Measurements from ENCODE around the gene RPRD1B. TPM values are rescaled to one million over a fixed set of nuclear protein-coding genes. Genes with fewer than 3 reads are reported as not detected.

RPRD1B gene
- total and polyA plus RNA-seq, 2 of the 13 experiments (the other 11 are each of a cell fraction or from before 2014, with no cell fraction given) = 31.1 to 41.5 TPM

DNA sequence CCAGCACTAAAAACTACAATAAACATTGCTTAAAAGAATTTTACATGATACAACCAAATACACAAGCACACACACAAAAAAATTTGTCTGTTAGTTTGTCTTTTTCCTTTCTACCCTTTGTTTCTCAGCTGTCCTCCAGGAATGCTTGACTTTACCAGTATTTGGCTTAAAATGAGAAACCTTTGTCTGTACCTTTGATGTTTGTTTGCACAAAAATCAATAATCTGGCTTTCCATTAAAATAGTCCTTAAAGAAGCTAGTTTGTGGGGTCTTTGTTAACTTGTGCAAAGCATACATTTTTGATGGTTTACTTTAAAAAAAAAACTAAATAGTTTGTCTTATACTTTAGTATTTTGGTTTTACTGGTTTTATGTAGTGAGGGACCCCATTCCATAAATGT, 49.3 kb downstream of the RPRD1B start (continued):
- TF ChIP-seq MED1 (CRISPR knock-in tag; IDR thresholded peaks at IDR 0.05) (peak; percentile 61; the same call in 1 of the 2 replicates), TARDBP (CRISPR knock-in tag; IDR thresholded peaks at IDR 0.05) (peak; percentile 46; the same call in 1 of the 2 replicates), PTBP1 (IDR thresholded peaks at IDR 0.05; ENCODE audit: low read depth, low read length, poor library complexity, severe bottlenecking) (no peak), SAP130 (CRISPR knock-in tag; IDR thresholded peaks at IDR 0.05; ENCODE audit: low read depth) (peak; percentile 73), ZFP37 (CRISPR knock-in tag; IDR thresholded peaks at IDR 0.05; ENCODE audit: borderline replicate concordance) (no peak), DMAP1 (CRISPR knock-in tag; IDR thresholded peaks at IDR 0.05) (0 out of 2 replicates have a peak, but pooled peaks have one; percentile 51), ZBTB7A (CRISPR knock-in tag; IDR thresholded peaks at IDR 0.05) (no peak), RAD51 (IDR thresholded peaks at IDR 0.05; ENCODE audit: borderline replicate concordance) (no peak), ZFP36 (IDR thresholded peaks at IDR 0.05; ENCODE audit: borderline replicate concordance, low read depth, low read length, partially characterized antibody) (no peak), ZNF569 (CRISPR knock-in tag; IDR thresholded peaks at IDR 0.05; ENCODE audit: borderline replicate concordance) (no peak), NONO (IDR thresholded peaks at IDR 0.05) (no peak), NONO (CRISPR knock-in tag; conservative IDR thresholded peaks at IDR 0.05) (peak; percentile 73), MIER3 (CRISPR knock-in tag; IDR thresholded peaks at IDR 0.05; ENCODE audit: borderline replicate concordance) (peak; percentile 58; the same call in 1 of the 2 replicates), GPN1 (CRISPR knock-in tag; IDR thresholded peaks at IDR 0.05; ENCODE audit: borderline replicate concordance) (no peak), ZNF841 (CRISPR knock-in tag; IDR thresholded peaks at IDR 0.05; ENCODE audit: borderline replicate concordance) (no peak)
- TF ChIP-seq, protein P1, sequence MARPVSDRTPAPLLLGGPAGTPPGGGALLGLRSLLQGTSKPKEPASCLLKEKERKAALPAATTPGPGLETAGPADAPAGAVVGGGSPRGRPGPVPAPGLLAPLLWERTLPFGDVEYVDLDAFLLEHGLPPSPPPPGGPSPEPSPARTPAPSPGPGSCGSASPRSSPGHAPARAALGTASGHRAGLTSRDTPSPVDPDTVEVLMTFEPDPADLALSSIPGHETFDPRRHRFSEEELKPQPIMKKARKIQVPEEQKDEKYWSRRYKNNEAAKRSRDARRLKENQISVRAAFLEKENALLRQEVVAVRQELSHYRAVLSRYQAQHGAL (CRISPR knock-in tag; IDR thresholded peaks at IDR 0.05; ENCODE audit: not compliant biosample characterization) = no peak
- TF ChIP-seq, protein P2, sequence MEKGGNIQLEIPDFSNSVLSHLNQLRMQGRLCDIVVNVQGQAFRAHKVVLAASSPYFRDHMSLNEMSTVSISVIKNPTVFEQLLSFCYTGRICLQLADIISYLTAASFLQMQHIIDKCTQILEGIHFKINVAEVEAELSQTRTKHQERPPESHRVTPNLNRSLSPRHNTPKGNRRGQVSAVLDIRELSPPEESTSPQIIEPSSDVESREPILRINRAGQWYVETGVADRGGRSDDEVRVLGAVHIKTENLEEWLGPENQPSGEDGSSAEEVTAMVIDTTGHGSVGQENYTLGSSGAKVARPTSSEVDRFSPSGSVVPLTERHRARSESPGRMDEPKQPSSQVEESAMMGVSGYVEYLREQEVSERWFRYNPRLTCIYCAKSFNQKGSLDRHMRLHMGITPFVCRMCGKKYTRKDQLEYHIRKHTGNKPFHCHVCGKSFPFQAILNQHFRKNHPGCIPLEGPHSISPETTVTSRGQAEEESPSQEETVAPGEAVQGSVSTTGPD (CRISPR knock-in tag; IDR thresholded peaks at IDR 0.05) = peak; percentile 99
- TF ChIP-seq, protein P3, sequence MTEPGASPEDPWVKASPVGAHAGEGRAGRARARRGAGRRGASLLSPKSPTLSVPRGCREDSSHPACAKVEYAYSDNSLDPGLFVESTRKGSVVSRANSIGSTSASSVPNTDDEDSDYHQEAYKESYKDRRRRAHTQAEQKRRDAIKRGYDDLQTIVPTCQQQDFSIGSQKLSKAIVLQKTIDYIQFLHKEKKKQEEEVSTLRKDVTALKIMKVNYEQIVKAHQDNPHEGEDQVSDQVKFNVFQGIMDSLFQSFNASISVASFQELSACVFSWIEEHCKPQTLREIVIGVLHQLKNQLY (CRISPR knock-in tag; IDR thresholded peaks at IDR 0.05) = peak; percentile 41; the same call in 1 of the 2 replicates
- TF ChIP-seq, protein P4, sequence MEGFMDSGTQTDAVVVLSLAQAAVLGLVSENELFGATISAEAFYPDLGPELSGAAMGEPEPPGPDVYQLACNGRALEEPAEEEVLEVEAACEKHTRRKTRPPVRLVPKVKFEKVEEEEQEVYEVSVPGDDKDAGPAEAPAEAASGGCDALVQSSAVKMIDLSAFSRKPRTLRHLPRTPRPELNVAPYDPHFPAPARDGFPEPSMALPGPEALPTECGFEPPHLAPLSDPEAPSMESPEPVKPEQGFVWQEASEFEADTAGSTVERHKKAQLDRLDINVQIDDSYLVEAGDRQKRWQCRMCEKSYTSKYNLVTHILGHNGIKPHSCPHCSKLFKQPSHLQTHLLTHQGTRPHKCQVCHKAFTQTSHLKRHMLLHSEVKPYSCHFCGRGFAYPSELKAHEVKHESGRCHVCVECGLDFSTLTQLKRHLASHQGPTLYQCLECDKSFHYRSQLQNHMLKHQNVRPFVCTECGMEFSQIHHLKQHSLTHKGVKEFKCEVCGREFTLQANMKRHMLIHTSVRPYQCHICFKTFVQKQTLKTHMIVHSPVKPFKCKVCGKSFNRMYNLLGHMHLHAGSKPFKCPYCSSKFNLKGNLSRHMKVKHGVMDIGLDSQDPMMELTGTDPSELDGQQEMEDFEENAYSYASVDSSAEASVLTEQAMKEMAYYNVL (CRISPR knock-in tag; IDR thresholded peaks at IDR 0.05; ENCODE audit: borderline replicate concordance) = peak; percentile 89
- TF ChIP-seq, protein P5, sequence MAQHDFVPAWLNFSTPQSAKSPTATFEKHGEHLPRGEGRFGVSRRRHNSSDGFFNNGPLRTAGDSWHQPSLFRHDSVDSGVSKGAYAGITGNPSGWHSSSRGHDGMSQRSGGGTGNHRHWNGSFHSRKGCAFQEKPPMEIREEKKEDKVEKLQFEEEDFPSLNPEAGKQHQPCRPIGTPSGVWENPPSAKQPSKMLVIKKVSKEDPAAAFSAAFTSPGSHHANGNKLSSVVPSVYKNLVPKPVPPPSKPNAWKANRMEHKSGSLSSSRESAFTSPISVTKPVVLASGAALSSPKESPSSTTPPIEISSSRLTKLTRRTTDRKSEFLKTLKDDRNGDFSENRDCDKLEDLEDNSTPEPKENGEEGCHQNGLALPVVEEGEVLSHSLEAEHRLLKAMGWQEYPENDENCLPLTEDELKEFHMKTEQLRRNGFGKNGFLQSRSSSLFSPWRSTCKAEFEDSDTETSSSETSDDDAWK (CRISPR knock-in tag; IDR thresholded peaks at IDR 0.05) = no peak
- TF ChIP-seq, protein P6, sequence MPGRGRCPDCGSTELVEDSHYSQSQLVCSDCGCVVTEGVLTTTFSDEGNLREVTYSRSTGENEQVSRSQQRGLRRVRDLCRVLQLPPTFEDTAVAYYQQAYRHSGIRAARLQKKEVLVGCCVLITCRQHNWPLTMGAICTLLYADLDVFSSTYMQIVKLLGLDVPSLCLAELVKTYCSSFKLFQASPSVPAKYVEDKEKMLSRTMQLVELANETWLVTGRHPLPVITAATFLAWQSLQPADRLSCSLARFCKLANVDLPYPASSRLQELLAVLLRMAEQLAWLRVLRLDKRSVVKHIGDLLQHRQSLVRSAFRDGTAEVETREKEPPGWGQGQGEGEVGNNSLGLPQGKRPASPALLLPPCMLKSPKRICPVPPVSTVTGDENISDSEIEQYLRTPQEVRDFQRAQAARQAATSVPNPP (CRISPR knock-in tag; IDR thresholded peaks at IDR 0.05) = no peak
